HepG2 (cell line): ENCODE results near the gene KL. TPM values are rescaled to one million over a fixed set of nuclear protein-coding genes. Genes with fewer than 3 reads are reported as not detected.

Experiments
- ARID5B ChIP-seq: IDR thresholded peaks from 2 replicates; pipeline ENCODE4 v1.4.0; 2020; ENCODE audit warnings: mild to moderate bottlenecking, missing genetic modification reagents
- ATF1 ChIP-seq: IDR thresholded peaks from 2 replicates; pipeline ENCODE4 v1.6.1; 2016; ENCODE audit warnings: mild to moderate bottlenecking, control low read depth
- BRD4 ChIP-seq: sonication (generic); formaldehyde crosslinking; IDR thresholded peaks from 2 replicates; pipeline ENCODE4 v1.4.0; 2020; ENCODE audit warnings: missing genetic modification reagents
- CSRNP2 ChIP-seq: sonication (generic); formaldehyde crosslinking; conservative IDR thresholded peaks from 2 replicates; pipeline ENCODE4 v1.8.0; 2022; ENCODE audit warnings: low read depth, missing genetic modification reagents
- GTF3A ChIP-seq: sonication (generic); formaldehyde crosslinking; conservative IDR thresholded peaks from 2 replicates; pipeline ENCODE4 v1.4.0; 2020; ENCODE audit warnings: mild to moderate bottlenecking, missing genetic modification reagents
- HMGA1 ChIP-seq: sonication (generic); formaldehyde crosslinking; conservative IDR thresholded peaks from 2 replicates; pipeline ENCODE4 v1.4.0; 2020; ENCODE audit warnings: missing genetic modification reagents
- KLF6 ChIP-seq: IDR thresholded peaks from 2 replicates; pipeline ENCODE4 v1.8.0; 2016; ENCODE audit warnings: missing biosample characterization, missing genetic modification reagents
- TEAD3 ChIP-seq: optimal IDR thresholded peaks from 2 replicates; pipeline ENCODE3; 2016; ENCODE audit warnings: borderline replicate concordance
- THAP8 ChIP-seq: sonication (generic); formaldehyde crosslinking; IDR thresholded peaks from 2 replicates; pipeline ENCODE4 v1.5.1; 2020; ENCODE audit warnings: missing genetic modification reagents, mild to moderate bottlenecking, borderline replicate concordance
- TIGD3 ChIP-seq: sonication (generic); formaldehyde crosslinking; IDR thresholded peaks from 2 replicates; pipeline ENCODE4 v1.5.1; 2020; ENCODE audit warnings: mild to moderate bottlenecking, missing genetic modification reagents, borderline replicate concordance
- ZNF318 ChIP-seq: sonication (generic); formaldehyde crosslinking; IDR thresholded peaks from 2 replicates; pipeline ENCODE4 v1.4.0; 2020; ENCODE audit warnings: mild to moderate bottlenecking, missing genetic modification reagents
- ZNF34 ChIP-seq: sonication (generic); formaldehyde crosslinking; IDR thresholded peaks from 2 replicates; pipeline ENCODE4 v1.4.0; 2020; ENCODE audit warnings: mild to moderate bottlenecking, missing genetic modification reagents, borderline replicate concordance
- polyA plus RNA-seq, 8 experiments: library from polyadenylated mRNA; depleted of rRNA in 3 of 8; stranded (reverse) in 7 of 8; unstranded in 1 of 8; fragments of >200 nt; fragmentation: Illumina TruSeq in 4 of 8; extraction: Trizol in 4 of 8; gene quantifications; 2 replicates each; pipeline versions ENCODE4 v1.2.1 to v1.2.3, GENCODE V29; 2011 to 2016; ENCODE audit warnings: low read depth in 4 of 8, missing spikeins in 1 of 8, mixed read lengths in 1 of 8; ENCODE audit not compliant: insufficient read depth in 1 of 8
- total RNA-seq, 5 experiments: library from RNA; depleted of rRNA; stranded (reverse); fragments of >200 nt; fragmentation: Illumina TruSeq; extraction: Trizol; gene quantifications; 2 replicates each; pipeline ENCODE4 v1.2.3, GENCODE V29; 2016; ENCODE audit warnings: low read depth in 1 of 5

KL gene
- total and polyA plus RNA-seq, 2 of the 13 experiments (the other 11 are each of a cell fraction or from before 2014, with no cell fraction given), result not detected

- TF ChIP-seq CSRNP2 (no peak), THAP8 (CRISPR knock-in tag) (no peak), TEAD3 (CRISPR knock-in tag) (peak; percentile 27), KLF6 (CRISPR knock-in tag) (no peak), ATF1 (CRISPR knock-in tag) (0 out of 2 replicates have a peak, but pooled peaks have one; percentile 33), ZNF34 (CRISPR knock-in tag) (no peak), TIGD3 (CRISPR knock-in tag) (no peak), HMGA1 (CRISPR knock-in tag) (no peak), ZNF318 (CRISPR knock-in tag) (no peak), ARID5B (CRISPR knock-in tag) (peak; percentile 73; the same call in 1 of the 2 replicates), BRD4 (CRISPR knock-in tag) (no peak), GTF3A (no peak)
These were observed 74.7 kb downstream of the KL start (continued) for GRCh38 chr13:33090755-33091414.
